H1 (cell line): ENCODE results near the gene JPH3. TPM values are rescaled to one million over a fixed set of nuclear protein-coding genes. Genes with fewer than 3 reads are reported as not detected.

Source experiments
- CTCF ChIA-PET: fragments of 300-600 bp; sonication (Branson Sonifier 250); formaldehyde crosslinking; loops from one replicate; lab custom pipeline; 2021; ENCODE audit not compliant: partially characterized antibody; lab: Charles Lee
- POLR2A ChIA-PET: fragments of 300-600 bp; sonication (Branson Sonifier 250); formaldehyde crosslinking; loops from one replicate; lab custom pipeline; 2021; ENCODE audit warnings: inconsistent platforms; ENCODE audit not compliant: partially characterized antibody; lab: Charles Lee
- DNase-seq, 2 experiments: peaks; one replicate each; pipeline versions ENCODE4 v3.0.0 to v3.0.0-alpha.2; 2010 to 2022; ENCODE audit warnings: low spot score in 2 of 2, low read depth in 1 of 2, mixed read lengths in 1 of 2
- FAIRE-seq: peaks from 2 replicates; lab custom pipeline; 2011; peaks lifted over from hg19 to GRCh38; lab: Jason Lieb, UNC
- H2AFZ ChIP-seq: 2 replicates; pipeline ENCODE4 v1.8.1; 2012; ENCODE audit warnings: low read length, inconsistent platforms
- H2AK5ac ChIP-seq: 2 replicates; pipeline ENCODE4 v1.6.1; 2013; ENCODE audit warnings: low read depth, low read length
- H2BK120ac ChIP-seq: replicated peaks from 2 replicates; pipeline ENCODE3; 2013; ENCODE audit warnings: low read depth, low read length, inconsistent platforms
- H2BK12ac ChIP-seq: 2 replicates; pipeline ENCODE4 v1.6.1; 2013; ENCODE audit warnings: low read depth, low read length
- H2BK15ac ChIP-seq: 2 replicates; pipeline ENCODE4 v1.6.1; 2013; ENCODE audit warnings: low read length
- H2BK20ac ChIP-seq: 2 replicates; pipeline ENCODE4 v1.6.1; 2013; ENCODE audit warnings: low read length
- H2BK5ac ChIP-seq: 2 replicates; pipeline ENCODE4 v1.6.1; 2013; ENCODE audit warnings: low read depth, low read length
- H3K14ac ChIP-seq: 2 replicates; pipeline ENCODE4 v1.6.1; 2013; ENCODE audit warnings: inconsistent platforms; ENCODE audit not compliant: insufficient read length
- H3K18ac ChIP-seq: 2 replicates; pipeline ENCODE4 v1.6.1; 2013; ENCODE audit warnings: low read length; ENCODE audit errors: extremely low read depth
- H3K23ac ChIP-seq: 2 replicates; pipeline ENCODE4 v1.6.1; 2013; ENCODE audit warnings: inconsistent platforms; ENCODE audit not compliant: insufficient read length
- H3K23me2 ChIP-seq: 2 replicates; pipeline ENCODE4 v1.6.1; 2013; ENCODE audit warnings: low read depth, low read length
- H3K27ac ChIP-seq: 2 replicates; pipeline ENCODE4 v1.6.1; 2011; ENCODE audit warnings: low read depth, low read length, inconsistent platforms
- H3K27me3 ChIP-seq, 4 experiments: replicated peaks in 1 of 4; 1 replicate in 1 of 4; 2 replicates in 3 of 4; pipeline versions ENCODE4 v1.6.1 to v1.8.1; 2011 to 2013; ENCODE audit warnings: low read length in 3 of 4, mild to moderate bottlenecking in 3 of 4, inconsistent platforms in 2 of 4, mixed read lengths in 2 of 4, moderate library complexity in 1 of 4; ENCODE audit not compliant: control insufficient read depth in 3 of 4, insufficient read depth in 3 of 4; ENCODE audit errors: extremely low read depth in 1 of 4
- H3K36me3 ChIP-seq, 4 experiments: 2 replicates each; pipeline versions ENCODE4 v1.6.1 to v1.8.1; 2011 to 2013; ENCODE audit warnings: mild to moderate bottlenecking in 4 of 4, low read length in 3 of 4, moderate library complexity in 2 of 4, control low read depth in 1 of 4, inconsistent platforms in 1 of 4; ENCODE audit not compliant: insufficient read depth in 4 of 4, control insufficient read depth in 2 of 4
- H3K4ac ChIP-seq: replicated peaks from 2 replicates; pipeline ENCODE3; 2013; ENCODE audit warnings: low read length, low read depth, mixed read lengths, inconsistent platforms; ENCODE audit not compliant: insufficient read length
- H3K4me1 ChIP-seq, 4 experiments: replicated peaks in 1 of 4; 1 replicate in 1 of 4; 2 replicates in 3 of 4; pipeline versions ENCODE4 v1.6.1 to v1.8.1; 2011 to 2013; ENCODE audit warnings: low read length in 3 of 4, inconsistent platforms in 2 of 4, mixed read lengths in 1 of 4; ENCODE audit not compliant: insufficient read depth in 4 of 4, control insufficient read depth in 3 of 4
- H3K4me2 ChIP-seq, 2 experiments: 2 replicates each; pipeline versions ENCODE4 v1.6.1 to v1.8.1; 2011 to 2013; ENCODE audit warnings: low read depth in 2 of 2, low read length in 2 of 2, control low read depth in 1 of 2, inconsistent platforms in 1 of 2, mild to moderate bottlenecking in 1 of 2; ENCODE audit not compliant: insufficient read depth in 1 of 2
- H3K4me3 ChIP-seq, 4 experiments: fragments of 200-600, 300-600 bp in 1 of 4; sonication (generic), shearing (Covaris generic), sonication (Bioruptor Twin) in 1 of 4; 2 replicates each; pipeline versions ENCODE4 v1.5.1 to v1.8.1; 2011 to 2016; ENCODE audit warnings: low read length in 4 of 4, low read depth in 3 of 4, control low read depth in 2 of 4, inconsistent platforms in 2 of 4, mild to moderate bottlenecking in 2 of 4, mixed read lengths in 1 of 4, moderate library complexity in 1 of 4; ENCODE audit not compliant: insufficient read depth in 2 of 4; ENCODE audit errors: extremely low read depth in 1 of 4
- H3K56ac ChIP-seq: replicated peaks from 2 replicates; pipeline ENCODE3; 2013; ENCODE audit warnings: low read depth, mild to moderate bottlenecking, mixed read lengths, low read length, inconsistent platforms; ENCODE audit not compliant: insufficient read length
- H3K79me1 ChIP-seq: 2 replicates; pipeline ENCODE4 v1.6.1; 2013; ENCODE audit warnings: low read depth, low read length, control low read depth
- H3K79me2 ChIP-seq, 2 experiments: 2 replicates each; pipeline versions ENCODE4 v1.6.1 to v1.8.1; 2012 to 2013; ENCODE audit warnings: low read length in 2 of 2, mild to moderate bottlenecking in 2 of 2, inconsistent platforms in 1 of 2; ENCODE audit not compliant: insufficient read depth in 2 of 2, control insufficient read depth in 1 of 2
- H3K9ac ChIP-seq, 4 experiments: replicated peaks in 1 of 4; 1 replicate in 1 of 4; 2 replicates in 3 of 4; pipeline versions ENCODE4 v1.6.1 to v1.8.1; 2011 to 2013; ENCODE audit warnings: low read depth in 3 of 4, low read length in 3 of 4, control low read depth in 2 of 4, mild to moderate bottlenecking in 2 of 4, moderate library complexity in 2 of 4, inconsistent platforms in 1 of 4; ENCODE audit errors: extremely low read depth in 1 of 4
- H3K9me3 ChIP-seq, 2 experiments: 2 replicates each; pipeline versions ENCODE4 v1.6.1 to v1.8.1; 2012 to 2013; ENCODE audit warnings: mild to moderate bottlenecking in 2 of 2, moderate library complexity in 2 of 2, control low read depth in 1 of 2, inconsistent platforms in 1 of 2, low read depth in 1 of 2, low read length in 1 of 2, mixed read lengths in 1 of 2; ENCODE audit not compliant: insufficient read depth in 2 of 2
- H4K20me1 ChIP-seq, 2 experiments: replicated peaks in 1 of 2; 2 replicates each; pipeline versions ENCODE3 to v1.8.1; 2011 to 2013; ENCODE audit warnings: inconsistent platforms in 2 of 2, low read length in 2 of 2, mild to moderate bottlenecking in 1 of 2; ENCODE audit not compliant: insufficient read depth in 2 of 2, control insufficient read depth in 1 of 2
- H4K5ac ChIP-seq: 2 replicates; pipeline ENCODE4 v1.6.1; 2013; ENCODE audit warnings: low read length, low read depth, mixed read lengths, inconsistent platforms; ENCODE audit not compliant: insufficient read length
- H4K8ac ChIP-seq: 2 replicates; pipeline ENCODE4 v1.8.0; 2013; ENCODE audit warnings: mild to moderate bottlenecking, moderate library complexity, low read length, inconsistent platforms; ENCODE audit not compliant: insufficient read depth; ENCODE audit errors: extremely low read depth
- H4K91ac ChIP-seq: replicated peaks from 2 replicates; pipeline ENCODE3; 2013; ENCODE audit warnings: low read length, mixed read lengths, inconsistent platforms; ENCODE audit not compliant: insufficient read length
- CREB1 ChIP-seq: IDR thresholded peaks from 2 replicates; pipeline ENCODE4 v1.6.1; 2012; ENCODE audit warnings: inconsistent platforms
- GABPA ChIP-seq: IDR thresholded peaks from 2 replicates; pipeline ENCODE4 v1.6.1; 2011; ENCODE audit warnings: mild to moderate bottlenecking, low read length, moderate library complexity, borderline replicate concordance; ENCODE audit not compliant: insufficient read depth
- ZNF274 ChIP-seq: IDR thresholded peaks from 2 replicates; pipeline ENCODE4 v1.7.0; 2012; ENCODE audit warnings: low read length, borderline replicate concordance; ENCODE audit errors: extremely low read depth
- WGBS, 2 experiments: shearing (Covaris generic) in 1 of 2; methylation state at CpG; one replicate each; pipeline versions ENCODE4 v1.1.6 to v1.1.7; 2013 to 2015; ENCODE audit warnings: low lambda C conversion rate in 2 of 2, mixed read lengths in 2 of 2, inconsistent platforms in 1 of 2, low coverage in 1 of 2, missing lambda C conversion rate in 1 of 2; ENCODE audit not compliant: insufficient replicate concordance in 2 of 2, insufficient coverage in 1 of 2, insufficient read length in 1 of 2; ENCODE audit errors: extremely low coverage in 1 of 2, missing lambda C conversion rate in 1 of 2; 5-methylcytosine and 5-hydroxymethylcytosine counted together
- polyA plus RNA-seq, 7 experiments: library from polyadenylated mRNA; depleted of rRNA in 3 of 7; stranded (reverse) in 5 of 7; unstranded in 2 of 7; fragments of >200 nt in 5 of 7; fragments of 200-250 nt in 2 of 7; gene quantifications; 1 replicate in 5 of 7; 2 replicates in 1 of 7; 4 replicates in 1 of 7; pipeline versions ENCODE4 v1.2.1 to v1.2.3, GENCODE V29; 2011 to 2013; ENCODE audit warnings: missing spikeins in 2 of 7, mixed read lengths in 2 of 7
- total RNA-seq: library from RNA; stranded (reverse); fragmentation: NEBNext Ultra II Directional; extraction: Animal tissue kit (Norgen Biotek cat#: 25700); gene quantifications from 2 replicates; pipeline ENCODE4 v1.2.1, GENCODE V29; 2021

Gene JPH3
- total and polyA plus RNA-seq, 2 of the 8 experiments (the other 6 are each of a cell fraction or from before 2014, with no cell fraction given) = 10.3 to 28.3 TPM

- H3K23me2 ChIP-seq = no peaks in the 10 kb centered on the region
- H3K9ac ChIP-seq = no peak overlapping the region
- no peak overlapping the region for H2BK12ac ChIP-seq
- no peak overlapping the region for H3K4ac ChIP-seq
- H2BK20ac ChIP-seq = no peak overlapping the region
- no peak overlapping the region for H4K5ac ChIP-seq
- POLR2A ChIA-PET = no interaction called here
- no peak overlapping the region for H2BK5ac ChIP-seq
- H2BK120ac ChIP-seq = no peak overlapping the region
- H3K18ac ChIP-seq = no peak overlapping the region
- no peak overlapping the region for H2BK15ac ChIP-seq
- CTCF ChIA-PET = interaction anchor here (0.5 to 2.3 kb wide), 19 partner anchors 9 to 619 kb away, joined by 3 to 8 read pairs (median 4); no protein-coding TSS in a partner anchor
- H3K56ac ChIP-seq = no peak overlapping the region
- H3K14ac ChIP-seq = no peak overlapping the region
- no peak overlapping the region for H2AFZ ChIP-seq
- H3K79me2 ChIP-seq = no peaks in the 10 kb centered on the region
- H3K23ac ChIP-seq = no peak overlapping the region
- WGBS, 2 experiments = 68% methylated on average over 9 of the region's 9 CpGs; no CpG with 5 or more reads in 1 of the 2 experiments
- H3K4me2 ChIP-seq = no peak overlapping the region
- no peak overlapping the region for H4K8ac ChIP-seq
- H3K9me3 ChIP-seq = no peaks in the 10 kb centered on the region
- no peaks in the 10 kb centered on the region; the same call in 1 of the 2 replicates for H3K79me1 ChIP-seq
- H3K36me3 ChIP-seq = no peaks in the 10 kb centered on the region; a peak in 1 of 8 replicates
- DNase-seq (peak in 1 of 2 experiments; percentile 80), FAIRE-seq (peak; percentile 87)
- H3K4me3 ChIP-seq = no peak overlapping the region
- H2AK5ac ChIP-seq = no peak overlapping the region
- H4K20me1 ChIP-seq = peaks cover 9 to 12% of the 10 kb centered on the region in 2 experiments
- H3K27me3 ChIP-seq = no peaks in the 10 kb centered on the region
- no peaks in the 10 kb centered on the region for H3K4me1 ChIP-seq
- H3K27ac ChIP-seq = no peak overlapping the region
- H4K91ac ChIP-seq = no peak overlapping the region
- TF ChIP-seq ZNF274 = no peak
- 0 out of 2 replicates have a peak, but pooled peaks have one; percentile 8 for TF ChIP-seq CREB1
- TF ChIP-seq GABPA = peak; percentile 75; the same call in 1 of the 2 replicates
Observed at GRCh38 chr16:87681981-87682570, 79.8 kb downstream of the JPH3 start.
